ENCODE measurements around the gene DDX24.

DDX24 gene

GRCh38 chr14:94047581-94047980 lies 33.4 kb downstream of the DDX24 start:
- in situ Hi-C loops (cut with HindIII; ENCODE audit: low sequenced_read_pairs), result no loop called here
- TF ChIP-seq CTCF (IDR thresholded peaks at IDR 0.05; ENCODE audit: low read depth, low read length, missing control alignments), result no peak
- no peak for DNase-seq (ENCODE audit: low read depth)
- no peak overlapping the region for H3K4me3 ChIP-seq (ENCODE audit: low read depth, low read length)

- in situ Hi-C loops (cut with HindIII; ENCODE audit: low sequenced_read_pairs), result no loop called here
- H3K4me3 ChIP-seq (ENCODE audit: low read depth, low read length), result no peak overlapping the region
- no peak for DNase-seq (ENCODE audit: low read depth)
- no peak for TF ChIP-seq CTCF (IDR thresholded peaks at IDR 0.05; ENCODE audit: low read depth, low read length, missing control alignments)
Observed at GRCh38 chr14:94046696-94047250, 34.2 kb downstream of the DDX24 start.

GRCh38 chr14:94045563-94046345 lies 35.2 kb downstream of the DDX24 start:
- DNase-seq (ENCODE audit: low read depth), result no peak
- no peak for TF ChIP-seq CTCF (IDR thresholded peaks at IDR 0.05; ENCODE audit: low read depth, low read length, missing control alignments)
- in situ Hi-C loops (cut with HindIII; ENCODE audit: low sequenced_read_pairs), result no loop called here
- H3K4me3 ChIP-seq (ENCODE audit: low read depth, low read length), result no peak overlapping the region

- in situ Hi-C loops (cut with HindIII; ENCODE audit: low sequenced_read_pairs), result no loop called here
- H3K4me3 ChIP-seq (ENCODE audit: low read depth, low read length), result no peak overlapping the region
- TF ChIP-seq CTCF (IDR thresholded peaks at IDR 0.05; ENCODE audit: low read depth, low read length, missing control alignments), result no peak
- no peak for DNase-seq (ENCODE audit: low read depth)
Observed at GRCh38 chr14:94045101-94045500, 35.9 kb downstream of the DDX24 start.

GRCh38 chr14:94044476-94045091 lies 36.4 kb downstream of the DDX24 start:
- DNase-seq (ENCODE audit: low read depth), result no peak
- H3K4me3 ChIP-seq (ENCODE audit: low read depth, low read length), result no peak overlapping the region
- in situ Hi-C loops (cut with HindIII; ENCODE audit: low sequenced_read_pairs), result no loop called here
- no peak for TF ChIP-seq CTCF (IDR thresholded peaks at IDR 0.05; ENCODE audit: low read depth, low read length, missing control alignments)

GRCh38 chr14:94043756-94044475 lies 37.1 kb downstream of the DDX24 start:
- in situ Hi-C loops (cut with HindIII; ENCODE audit: low sequenced_read_pairs), result no loop called here
- no peak overlapping the region for H3K4me3 ChIP-seq (ENCODE audit: low read depth, low read length)
- TF ChIP-seq CTCF (IDR thresholded peaks at IDR 0.05; ENCODE audit: low read depth, low read length, missing control alignments), result no peak
- DNase-seq (ENCODE audit: low read depth), result no peak
